Endothelial cell of umbilical vein (primary cell): ENCODE data around the gene IQGAP3.
"Not testable (repeated sequence)": the region's sequence is repeated elsewhere in the genome, so short reads cannot be mapped to it uniquely, and the experiment has no call there.

Experiments used
- CTCF ChIP-seq, 2 donors: IDR thresholded peaks; 1 replicate in 1 of 2; 2 replicates in 1 of 2; pipeline ENCODE4 v1.5.1; 2011; ENCODE audit warnings: low read length in 2 of 2, mild to moderate bottlenecking in 2 of 2, moderate library complexity in 2 of 2, control low read depth in 1 of 2, inconsistent platforms in 1 of 2, low read depth in 1 of 2; ENCODE audit not compliant: insufficient read depth in 1 of 2; ENCODE audit errors: extremely low read depth in 1 of 2
- EZH2 ChIP-seq: IDR thresholded peaks from 2 replicates; pipeline ENCODE4 v1.6.1; 2012; ENCODE audit warnings: borderline replicate concordance, low read depth, mild to moderate bottlenecking, moderate library complexity, low read length, inconsistent platforms; ENCODE audit not compliant: severe bottlenecking
- FOS ChIP-seq: IDR thresholded peaks from 2 replicates; pipeline ENCODE4 v1.6.1; 2011; ENCODE audit warnings: mild to moderate bottlenecking, low read length, moderate library complexity, borderline replicate concordance; ENCODE audit not compliant: insufficient read depth
- MAX ChIP-seq: IDR thresholded peaks from 2 replicates; pipeline ENCODE4 v1.6.1; 2011; ENCODE audit not compliant: insufficient read depth, insufficient read length
- POLR2A ChIP-seq: IDR thresholded peaks from 2 replicates; pipeline ENCODE4 v1.6.1; 2012; ENCODE audit warnings: low read depth, mild to moderate bottlenecking, control low read depth, low read length
- POLR2AphosphoS5 ChIP-seq: IDR thresholded peaks from 2 replicates; pipeline ENCODE4 v1.6.1; 2012; ENCODE audit warnings: low read depth, mild to moderate bottlenecking, control low read depth, low read length, moderate library complexity; ENCODE audit not compliant: insufficient read depth

GRCh38 chr1:156552937-156553336, 19.4 kb downstream of the IQGAP3 start:
- TF ChIP-seq EZH2; CTCF (IDR thresholded peaks at IDR 0.05; ENCODE audit: extremely low read depth in 1 of 2, insufficient read depth in 1 of 2, low read depth in 1 of 2, low read length in 2 of 2); POLR2A; FOS; MAX; POLR2AphosphoS5: not testable (repeated sequence)
